Measurements from ENCODE around the gene MCRIP1.

MCRIP1 gene

GRCh38 chr17:81814748-81815645 lies 18.1 kb downstream of the MCRIP1 start:
- DNase-seq = peak; percentile 94
- no peaks in the 10 kb centered on the region for H3K9me3 ChIP-seq (ENCODE audit: severe bottlenecking)
- H3K4me3 ChIP-seq (ENCODE audit: low read depth, low read length) = no peak overlapping the region
- no peaks in the 10 kb centered on the region for H3K36me3 ChIP-seq
- TF ChIP-seq, protein P1, sequence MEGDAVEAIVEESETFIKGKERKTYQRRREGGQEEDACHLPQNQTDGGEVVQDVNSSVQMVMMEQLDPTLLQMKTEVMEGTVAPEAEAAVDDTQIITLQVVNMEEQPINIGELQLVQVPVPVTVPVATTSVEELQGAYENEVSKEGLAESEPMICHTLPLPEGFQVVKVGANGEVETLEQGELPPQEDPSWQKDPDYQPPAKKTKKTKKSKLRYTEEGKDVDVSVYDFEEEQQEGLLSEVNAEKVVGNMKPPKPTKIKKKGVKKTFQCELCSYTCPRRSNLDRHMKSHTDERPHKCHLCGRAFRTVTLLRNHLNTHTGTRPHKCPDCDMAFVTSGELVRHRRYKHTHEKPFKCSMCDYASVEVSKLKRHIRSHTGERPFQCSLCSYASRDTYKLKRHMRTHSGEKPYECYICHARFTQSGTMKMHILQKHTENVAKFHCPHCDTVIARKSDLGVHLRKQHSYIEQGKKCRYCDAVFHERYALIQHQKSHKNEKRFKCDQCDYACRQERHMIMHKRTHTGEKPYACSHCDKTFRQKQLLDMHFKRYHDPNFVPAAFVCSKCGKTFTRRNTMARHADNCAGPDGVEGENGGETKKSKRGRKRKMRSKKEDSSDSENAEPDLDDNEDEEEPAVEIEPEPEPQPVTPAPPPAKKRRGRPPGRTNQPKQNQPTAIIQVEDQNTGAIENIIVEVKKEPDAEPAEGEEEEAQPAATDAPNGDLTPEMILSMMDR (IDR thresholded peaks at IDR 0.05; ENCODE audit: low read depth, low read length) = no peak
- H3K27ac ChIP-seq = peak overlapping the region; percentile 79
- no peaks in the 10 kb centered on the region for H3K27me3 ChIP-seq (ENCODE audit: insufficient read depth, low read depth, severe bottlenecking)

DNA sequence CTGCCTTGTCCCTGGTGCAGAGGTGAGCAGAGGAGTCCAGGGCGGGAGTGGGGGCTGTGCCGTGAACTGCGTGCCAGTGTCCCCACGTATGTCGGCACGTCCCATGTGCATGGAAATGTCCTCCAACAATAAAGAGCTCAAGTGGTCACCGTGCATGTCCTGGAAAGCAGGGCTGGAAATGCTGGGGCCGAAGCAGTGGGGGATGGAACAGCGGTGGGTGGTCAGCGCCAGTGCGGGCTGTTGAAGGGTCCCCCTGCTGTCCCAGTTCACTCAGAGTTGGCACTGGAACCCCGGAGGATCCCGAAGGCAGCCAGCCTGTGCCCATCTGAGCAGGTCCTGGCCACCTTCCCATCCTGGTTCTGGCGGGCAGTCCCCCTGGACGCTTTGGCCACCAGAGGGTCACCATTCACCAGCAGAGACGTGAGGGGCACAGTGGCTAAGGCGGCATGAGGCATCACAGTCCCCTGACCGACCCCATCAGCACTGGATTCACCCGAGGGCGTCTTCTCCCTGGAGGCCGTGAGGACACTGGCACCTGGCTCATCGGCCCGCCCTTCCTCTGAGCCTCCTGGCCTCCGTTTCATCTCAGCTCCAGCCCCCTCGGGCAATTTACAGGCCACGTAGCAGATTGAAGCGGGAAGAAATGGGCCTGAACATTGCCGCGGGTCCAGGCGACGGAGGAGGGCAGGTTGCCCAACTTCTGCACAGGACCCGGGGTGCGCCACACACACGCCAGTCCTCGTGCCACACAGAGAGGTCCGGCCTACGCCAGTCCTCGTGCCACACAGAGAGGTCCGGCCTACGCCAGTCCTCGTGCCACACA lies 19.0 kb downstream of the MCRIP1 start:
- Histone ChIP-seq H3K4me3 (ENCODE audit: low read depth, low read length) (no peak overlapping the region), H3K27me3 (ENCODE audit: insufficient read depth, low read depth, severe bottlenecking) (no peaks in the 10 kb centered on the region), H3K27ac (peak overlapping the region; percentile 40), H3K9me3 (ENCODE audit: severe bottlenecking) (peaks cover 5% of the 10 kb centered on the region), H3K36me3 (no peaks in the 10 kb centered on the region)
- TF ChIP-seq, protein P1 (IDR thresholded peaks at IDR 0.05; ENCODE audit: low read depth, low read length) = no peak; the same call in 1 of the 2 replicates
- DNase-seq = no peak

DNA sequence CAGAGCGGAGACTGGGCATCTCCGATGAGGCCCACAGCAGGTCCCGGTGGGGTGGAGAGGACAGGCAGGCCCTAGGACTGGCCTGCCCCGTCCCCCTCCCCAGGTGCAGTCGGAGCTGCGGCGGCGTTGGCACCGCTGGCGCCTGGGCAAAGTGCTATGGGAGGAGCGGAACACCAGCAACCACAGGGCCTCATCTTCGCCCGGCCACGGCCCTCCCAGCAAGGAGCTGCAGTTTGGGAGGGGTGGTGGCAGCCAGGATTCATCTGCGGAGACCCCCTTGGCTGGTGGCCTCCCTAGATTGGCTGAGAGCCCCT lies 19.8 kb downstream of the MCRIP1 start:
- no peak overlapping the region for H3K27ac ChIP-seq
- no peak for DNase-seq
- no peaks in the 10 kb centered on the region for H3K36me3 ChIP-seq
- no peaks in the 10 kb centered on the region for H3K27me3 ChIP-seq (ENCODE audit: insufficient read depth, low read depth, severe bottlenecking)
- H3K9me3 ChIP-seq (ENCODE audit: severe bottlenecking) = peaks cover 9% of the 10 kb centered on the region
- H3K4me3 ChIP-seq (ENCODE audit: low read depth, low read length) = no peak overlapping the region
- TF ChIP-seq, protein P1 (IDR thresholded peaks at IDR 0.05; ENCODE audit: low read depth, low read length) = no peak

GRCh38 chr17:81812571-81813370 lies 20.3 kb downstream of the MCRIP1 start:
- TF ChIP-seq, protein P1 (IDR thresholded peaks at IDR 0.05; ENCODE audit: low read depth, low read length) = no peak

DNA sequence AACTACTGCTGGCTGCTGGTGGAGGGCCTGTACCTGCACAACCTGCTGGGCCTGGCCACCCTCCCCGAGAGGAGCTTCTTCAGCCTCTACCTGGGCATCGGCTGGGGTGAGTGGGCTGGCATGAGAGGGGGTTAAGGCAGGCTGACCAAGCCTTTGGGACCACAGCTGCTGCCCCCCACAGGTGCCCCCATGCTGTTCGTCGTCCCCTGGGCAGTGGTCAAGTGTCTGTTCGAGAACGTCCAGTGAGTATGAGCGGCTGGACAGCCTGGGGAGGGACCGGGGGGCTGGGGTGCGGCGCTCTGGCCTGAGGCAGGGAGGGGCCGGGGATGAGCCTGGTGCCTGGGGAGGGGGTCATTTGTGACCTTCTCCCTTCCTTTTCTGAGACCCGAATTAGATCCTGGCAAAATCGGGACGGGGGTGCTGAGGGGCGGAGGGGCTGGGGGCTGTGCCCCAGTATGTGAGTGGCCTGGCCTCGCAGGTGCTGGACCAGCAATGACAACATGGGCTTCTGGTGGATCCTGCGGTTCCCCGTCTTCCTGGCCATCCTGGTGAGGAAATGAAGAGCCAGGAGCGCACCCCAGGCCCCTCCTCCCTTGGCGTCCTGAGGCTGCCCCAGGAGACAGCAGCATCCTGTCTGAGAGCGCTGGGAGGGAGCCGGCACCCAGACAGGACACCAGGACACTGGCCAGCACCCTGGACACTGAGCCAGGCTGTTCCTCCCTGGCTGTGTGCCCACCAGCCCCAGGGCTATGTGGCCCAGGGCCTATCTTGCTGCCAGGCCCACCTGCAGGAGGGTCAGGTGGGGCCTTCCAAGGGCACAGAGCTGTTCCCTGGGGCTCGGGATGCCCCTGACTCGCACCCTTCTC lies 21.2 kb downstream of the MCRIP1 start:
- Histone ChIP-seq H3K27me3 (ENCODE audit: insufficient read depth, low read depth, severe bottlenecking) (no peaks in the 10 kb centered on the region), H3K36me3 (no peaks in the 10 kb centered on the region), H3K27ac (no peak overlapping the region), H3K9me3 (ENCODE audit: severe bottlenecking) (peaks cover 9% of the 10 kb centered on the region), H3K4me3 (ENCODE audit: low read depth, low read length) (no peak overlapping the region)
- TF ChIP-seq, protein P1 (IDR thresholded peaks at IDR 0.05; ENCODE audit: low read depth, low read length) = no peak
- no peak for DNase-seq

More at GRCh38 chr17:81812571-81813370, 20.3 kb downstream of the MCRIP1 start:
- no peak overlapping the region for H3K27ac ChIP-seq
- H3K4me3 ChIP-seq (ENCODE audit: low read depth, low read length) = no peak overlapping the region
- DNase-seq = no peak
- no peaks in the 10 kb centered on the region for H3K27me3 ChIP-seq (ENCODE audit: insufficient read depth, low read depth, severe bottlenecking)
- H3K36me3 ChIP-seq = no peaks in the 10 kb centered on the region
- H3K9me3 ChIP-seq (ENCODE audit: severe bottlenecking) = peaks cover 9% of the 10 kb centered on the region
